Fibroblast of skin of back (primary cell): Measurements from ENCODE around the gene NAGLU.
A peak's percentile ranks its signal among the peaks of the same experiment; 100 is the strongest.
"Not testable (repeated sequence)": the region's sequence is repeated elsewhere in the genome, so short reads cannot be mapped to it uniquely, and the experiment has no call there.

Experiments
- DNase-seq: peaks from one replicate; pipeline ENCODE4 v3.0.0-alpha.2; 2013

The NAGLU gene

GRCh38 chr17:42521666-42522262 is 14.3 kb upstream of the NAGLU start:
- DNase-seq: no peak

- no peak for DNase-seq
Observed at GRCh38 chr17:42522263-42522790, 13.7 kb upstream of the NAGLU start.

- no peak for DNase-seq
Observed at GRCh38 chr17:42522798-42523278, 13.2 kb upstream of the NAGLU start.

GRCh38 chr17:42525221-42525620 is 10.8 kb upstream of the NAGLU start:
- DNase-seq: peak; percentile 94

GRCh38 chr17:42526031-42526444 is 10.0 kb upstream of the NAGLU start:
- DNase-seq: peak; percentile 93

GRCh38 chr17:42527932-42528331 is 8.1 kb upstream of the NAGLU start:
- DNase-seq: no peak

- DNase-seq: no peak
Observed at GRCh38 chr17:42529061-42529460, 7.0 kb upstream of the NAGLU start.

GRCh38 chr17:42530952-42531454 is 5.0 kb upstream of the NAGLU start:
- no peak for DNase-seq

GRCh38 chr17:42531455-42532354 is 4.3 kb upstream of the NAGLU start:
- peak; percentile 61 for DNase-seq

GRCh38 chr17:42535155-42536047 is 640 bp upstream of the NAGLU start:
- no peak for DNase-seq

GRCh38 chr17:42536372-42537155 is 523 bp downstream of the NAGLU start:
- DNase-seq: peak; percentile 82

GRCh38 chr17:42537156-42537805 is 1.2 kb downstream of the NAGLU start:
- DNase-seq: no peak

GRCh38 chr17:42537826-42538451 is 1.9 kb downstream of the NAGLU start:
- no peak for DNase-seq

GRCh38 chr17:42538482-42538881 is 2.4 kb downstream of the NAGLU start:
- no peak for DNase-seq

GRCh38 chr17:42540558-42540957 is 4.5 kb downstream of the NAGLU start:
- not testable (repeated sequence) for DNase-seq

GRCh38 chr17:42541041-42541833 is 5.2 kb downstream of the NAGLU start:
- DNase-seq: no peak

GRCh38 chr17:42543190-42544079 is 7.4 kb downstream of the NAGLU start:
- no peak for DNase-seq

GRCh38 chr17:42544874-42545283 is 8.8 kb downstream of the NAGLU start:
- no peak for DNase-seq
